Thoracic aorta (tissue), 2 donors: ENCODE results near the gene TECTA. TPM values are rescaled to one million over a fixed set of nuclear protein-coding genes. Genes with fewer than 3 reads are reported as not detected.

Source experiments
- ATAC-seq: fragments of 150-250 bp; one replicate; pipeline ENCODE4 v1.8.0; 2017; ENCODE audit warnings: low read depth; ENCODE audit not compliant: insufficient number of reproducible peaks, low FRiP score
- DNase-seq: peaks from one replicate; pipeline ENCODE4 v3.0.0-alpha.2; 2020; ENCODE audit warnings: low spot score
- H3K27ac ChIP-seq, 2 donors: fragments of 200-600 bp; sonication (generic); 1 replicate in 1 of 2; 2 replicates in 1 of 2; pipeline ENCODE4 v1.5.1; 2016; ENCODE audit warnings: mild to moderate bottlenecking in 2 of 2, moderate library complexity in 2 of 2
- H3K27me3 ChIP-seq: fragments of 200-600 bp; sonication (generic); replicated peaks from 2 replicates; pipeline ENCODE4 v1.6.0; 2016; ENCODE audit warnings: mild to moderate bottlenecking; ENCODE audit not compliant: insufficient read depth
- H3K36me3 ChIP-seq: fragments of 200-600 bp; sonication (generic); one replicate; pipeline ENCODE4 v1.5.1; 2016
- H3K4me1 ChIP-seq, 2 donors: fragments of 200-600 bp; sonication (generic); 1 replicate in 1 of 2; 2 replicates in 1 of 2; pipeline versions ENCODE4 v1.5.1 to v1.6.0; 2016; ENCODE audit warnings: low read depth in 2 of 2, mild to moderate bottlenecking in 1 of 2; ENCODE audit not compliant: control insufficient read depth in 1 of 2
- H3K4me3 ChIP-seq: fragments of 200-600 bp; sonication (generic); 2 replicates; pipeline ENCODE4 v1.5.1; 2016; ENCODE audit warnings: mild to moderate bottlenecking
- H3K9me3 ChIP-seq: fragments of 200-600 bp; sonication (generic); 2 replicates; pipeline ENCODE4 v1.5.1; 2016
- total RNA-seq, 2 donors: library from RNA; depleted of rRNA; stranded (reverse); fragments of >200 nt; gene quantifications; one replicate each; pipeline versions ENCODE4 v1.1.0 to v1.2.3, GENCODE V29; 2016
- TF ChIP-seq, protein P1 (sequence below): fragments of 200-600 bp; sonication (generic); IDR thresholded peaks from one replicate; pipeline ENCODE4 v1.5.1; 2019; ENCODE audit warnings: antibody characterized with exemption

TECTA gene
- total RNA-seq, 2 donors from 2014 or later, result 0.41 to 5.6 TPM

DNA sequence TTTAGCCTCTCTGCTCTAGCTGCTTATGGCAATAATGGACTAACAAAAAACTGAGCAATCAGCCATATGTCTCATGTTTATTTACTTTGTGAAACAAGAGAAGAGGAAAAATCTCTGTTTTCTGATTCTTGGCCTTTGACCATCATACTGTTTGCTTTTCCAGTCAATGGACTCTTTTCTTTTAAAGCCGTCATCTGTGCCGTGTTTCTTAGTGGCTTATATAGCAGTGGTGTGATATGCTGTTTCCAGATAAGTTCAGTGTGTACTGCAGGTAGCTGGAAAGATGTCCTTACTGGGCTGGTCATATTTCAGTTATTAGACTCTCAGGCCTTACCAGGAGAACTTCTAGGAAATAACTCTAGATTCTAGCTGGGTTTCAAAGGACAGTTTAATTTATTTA is 33.6 kb upstream of the TECTA start:
- Histone ChIP-seq H3K9me3 (no peaks in the 10 kb centered on the region), H3K27ac (no peak overlapping the region), H3K4me3 (no peak overlapping the region), H3K4me1 (peaks cover 12 to 14% of the 10 kb centered on the region in 2 donors), H3K36me3 (no peaks in the 10 kb centered on the region), H3K27me3 (no peaks in the 10 kb centered on the region)
- ATAC-seq (no peak), DNase-seq (no peak)
- TF ChIP-seq, protein P1, sequence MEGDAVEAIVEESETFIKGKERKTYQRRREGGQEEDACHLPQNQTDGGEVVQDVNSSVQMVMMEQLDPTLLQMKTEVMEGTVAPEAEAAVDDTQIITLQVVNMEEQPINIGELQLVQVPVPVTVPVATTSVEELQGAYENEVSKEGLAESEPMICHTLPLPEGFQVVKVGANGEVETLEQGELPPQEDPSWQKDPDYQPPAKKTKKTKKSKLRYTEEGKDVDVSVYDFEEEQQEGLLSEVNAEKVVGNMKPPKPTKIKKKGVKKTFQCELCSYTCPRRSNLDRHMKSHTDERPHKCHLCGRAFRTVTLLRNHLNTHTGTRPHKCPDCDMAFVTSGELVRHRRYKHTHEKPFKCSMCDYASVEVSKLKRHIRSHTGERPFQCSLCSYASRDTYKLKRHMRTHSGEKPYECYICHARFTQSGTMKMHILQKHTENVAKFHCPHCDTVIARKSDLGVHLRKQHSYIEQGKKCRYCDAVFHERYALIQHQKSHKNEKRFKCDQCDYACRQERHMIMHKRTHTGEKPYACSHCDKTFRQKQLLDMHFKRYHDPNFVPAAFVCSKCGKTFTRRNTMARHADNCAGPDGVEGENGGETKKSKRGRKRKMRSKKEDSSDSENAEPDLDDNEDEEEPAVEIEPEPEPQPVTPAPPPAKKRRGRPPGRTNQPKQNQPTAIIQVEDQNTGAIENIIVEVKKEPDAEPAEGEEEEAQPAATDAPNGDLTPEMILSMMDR, result no peak

DNA sequence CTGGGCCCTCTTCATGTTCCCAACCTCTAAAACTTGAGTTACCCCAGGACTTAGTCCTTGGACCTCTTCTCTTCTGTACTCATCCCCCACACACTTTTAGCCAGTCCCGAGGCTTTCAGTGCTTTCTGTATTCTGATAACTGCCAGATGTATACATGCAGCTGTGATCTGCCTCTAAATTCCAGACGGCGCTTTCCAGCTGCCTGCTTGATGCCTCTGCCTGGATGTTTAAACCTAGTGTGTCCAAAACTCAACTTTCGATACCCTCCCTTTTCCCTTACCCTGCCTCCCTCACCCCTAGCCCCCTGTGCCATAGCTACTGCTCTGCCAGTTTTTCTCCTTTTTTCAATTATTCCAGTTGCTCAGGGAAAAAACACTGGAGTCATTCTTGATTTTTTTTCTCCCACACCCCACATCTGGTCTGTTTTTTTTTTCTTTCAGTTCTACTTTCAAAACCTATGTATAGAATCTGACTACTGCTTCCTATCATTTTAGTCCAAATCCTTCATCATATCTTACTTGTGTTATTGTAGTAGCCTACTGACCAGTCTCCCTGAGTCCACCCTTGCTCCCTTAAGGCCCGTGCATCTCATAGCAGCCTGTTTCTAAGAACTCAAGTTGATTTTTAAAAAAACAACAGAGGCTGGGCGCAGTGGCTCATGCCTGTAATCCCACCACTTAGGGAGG is 32.9 kb upstream of the TECTA start:
- Histone ChIP-seq H3K9me3 (no peaks in the 10 kb centered on the region), H3K27ac (no peak overlapping the region), H3K27me3 (no peaks in the 10 kb centered on the region), H3K4me3 (no peak overlapping the region), H3K36me3 (no peaks in the 10 kb centered on the region), H3K4me1 (peaks cover 12 to 14% of the 10 kb centered on the region in 2 donors)
- no peak for ATAC-seq
- no peak for DNase-seq
- TF ChIP-seq, protein P1, result no peak

DNA sequence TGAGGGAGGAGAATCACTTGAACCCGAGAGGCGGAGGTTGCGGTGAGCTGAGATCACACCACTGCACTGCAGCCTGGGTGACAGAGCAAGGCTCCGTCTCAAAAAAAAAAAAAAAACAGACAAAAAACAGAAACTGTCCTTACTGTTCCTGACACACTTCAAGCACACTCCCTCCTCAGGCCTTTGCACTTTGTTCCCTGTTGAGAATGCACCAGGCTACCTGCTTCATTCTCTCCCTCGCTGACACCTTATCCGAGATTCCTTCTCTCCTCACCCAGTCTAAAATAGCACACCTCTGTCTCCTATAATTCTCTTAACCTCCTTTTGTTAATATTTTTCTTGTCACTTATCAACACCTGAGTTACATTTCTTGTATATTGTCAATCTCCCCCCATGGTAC is 32.3 kb upstream of the TECTA start:
- Histone ChIP-seq H3K4me1 (peaks cover 12 to 14% of the 10 kb centered on the region in 2 donors), H3K9me3 (no peaks in the 10 kb centered on the region), H3K4me3 (no peak overlapping the region), H3K27me3 (no peaks in the 10 kb centered on the region), H3K27ac (no peak overlapping the region), H3K36me3 (no peaks in the 10 kb centered on the region)
- TF ChIP-seq, protein P1, result no peak
- ATAC-seq (no peak), DNase-seq (no peak)

DNA sequence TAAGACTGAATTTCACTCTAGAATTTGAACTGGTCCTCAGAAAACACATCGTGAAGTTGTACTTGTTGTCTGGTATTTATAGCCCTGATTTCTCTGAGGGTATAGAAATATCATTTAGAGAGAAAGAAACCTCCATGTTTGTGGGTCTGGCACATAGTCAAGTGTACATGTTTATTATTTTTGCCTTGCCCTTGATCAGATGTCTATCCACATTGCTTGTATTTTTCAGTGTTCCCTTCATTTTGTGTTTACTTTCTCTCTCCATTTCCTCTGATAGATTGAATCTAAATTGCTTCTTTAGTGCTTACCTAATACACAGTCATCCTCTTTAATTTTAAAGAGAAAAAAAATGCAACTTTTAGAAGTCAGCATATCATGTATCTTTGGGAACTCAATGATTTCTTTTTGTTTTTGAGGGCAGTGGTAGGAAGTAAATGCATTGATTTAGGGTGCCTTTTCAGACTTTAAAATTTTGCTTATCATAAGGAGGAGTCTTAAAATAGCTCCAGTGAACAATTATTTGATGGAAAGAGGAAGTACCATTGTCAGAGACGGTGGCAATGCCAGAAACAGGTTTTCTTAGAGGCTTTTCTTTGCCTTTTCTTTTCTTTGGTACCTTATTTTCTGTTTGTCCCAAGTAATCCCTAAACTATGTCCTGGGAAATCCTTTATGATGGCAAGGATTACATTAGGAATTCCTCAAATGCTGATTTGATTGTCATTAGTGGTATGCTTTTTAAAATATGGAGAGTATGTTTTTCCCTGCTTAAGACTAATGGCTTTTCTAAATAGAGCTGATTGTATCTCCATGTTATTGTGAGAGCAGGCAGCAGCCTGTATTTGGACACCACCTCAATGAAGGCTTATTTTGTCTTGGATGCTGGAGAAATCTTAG is 29.8 kb upstream of the TECTA start:
- no peaks in the 10 kb centered on the region for H3K27me3 ChIP-seq

More for the DNA sequence above, 29.8 kb upstream of the TECTA start:
- no peak overlapping the region for H3K4me3 ChIP-seq
- DNase-seq (no peak), ATAC-seq (no peak)
- no peaks in the 10 kb centered on the region for H3K9me3 ChIP-seq
- TF ChIP-seq, protein P1, result no peak
- H3K4me1 ChIP-seq, result peaks cover 12 to 14% of the 10 kb centered on the region in 2 donors
- H3K27ac ChIP-seq, result peak overlapping the region in 1 of 2 donors; percentile 0
- H3K36me3 ChIP-seq, result no peaks in the 10 kb centered on the region
